Measurements from ENCODE around the gene SLC5A9.
"Not testable (repeated sequence)": the region's sequence is repeated elsewhere in the genome, so short reads cannot be mapped to it uniquely, and the experiment has no call there.

The SLC5A9 gene

DNA sequence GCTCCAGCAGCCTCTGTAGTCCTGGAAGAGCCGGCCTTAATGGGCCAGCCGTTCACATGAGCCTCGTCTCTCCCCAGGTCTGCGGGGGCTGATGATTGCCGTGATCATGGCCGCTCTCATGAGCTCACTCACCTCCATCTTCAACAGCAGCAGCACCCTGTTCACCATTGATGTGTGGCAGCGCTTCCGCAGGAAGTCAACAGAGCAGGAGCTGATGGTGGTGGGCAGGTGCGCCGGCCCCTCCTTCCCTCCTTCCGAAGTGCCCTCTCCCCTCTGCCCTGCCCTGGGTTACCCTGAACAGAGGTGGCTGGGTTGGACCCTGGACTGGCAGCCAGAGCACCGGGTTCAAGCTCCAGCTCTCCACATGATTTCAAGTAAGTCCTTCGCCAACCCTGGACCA is 13.1 kb downstream of the SLC5A9 start:
- FAIRE-seq (no peak), DNase-seq (ENCODE audit: insufficient read length, low spot score) (no peak)

GRCh38 chr1:48236716-48237470 is 14.4 kb downstream of the SLC5A9 start:
- DNase-seq (ENCODE audit: insufficient read length, low spot score), result peak; percentile 13
- FAIRE-seq, result no peak

GRCh38 chr1:48242141-48242736 is 19.7 kb downstream of the SLC5A9 start:
- no peak for FAIRE-seq
- no peak for DNase-seq (ENCODE audit: insufficient read length, low spot score)

DNA sequence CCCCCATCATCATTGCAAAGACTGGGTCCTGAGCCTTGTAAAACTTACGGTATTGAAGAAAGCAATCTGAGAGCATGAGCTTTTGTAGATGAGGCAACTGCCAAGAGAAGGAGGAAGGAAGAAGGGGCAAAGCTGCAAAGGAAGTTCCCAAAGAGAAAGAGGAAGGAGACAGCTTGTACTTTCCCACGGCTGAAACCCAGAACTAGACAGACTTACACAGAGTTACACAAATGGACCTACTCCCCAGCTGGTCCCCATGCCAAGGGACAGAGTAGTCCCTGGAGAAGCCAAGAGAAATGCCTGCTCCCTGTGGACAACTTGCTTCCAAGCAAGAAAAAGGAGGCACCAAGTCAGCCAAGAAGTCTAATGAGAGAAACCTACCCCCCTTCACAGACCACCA is 22.6 kb downstream of the SLC5A9 start:
- DNase-seq (ENCODE audit: insufficient read length, low spot score) (no peak), FAIRE-seq (no peak)

GRCh38 chr1:48246727-48247126 is 24.2 kb downstream of the SLC5A9 start:
- DNase-seq (ENCODE audit: insufficient read length, low spot score) (no peak), FAIRE-seq (no peak)

- DNase-seq (ENCODE audit: insufficient read length, low spot score) (no peak), FAIRE-seq (no peak)
Observed at GRCh38 chr1:48248356-48248755, 25.8 kb downstream of the SLC5A9 start.

DNA sequence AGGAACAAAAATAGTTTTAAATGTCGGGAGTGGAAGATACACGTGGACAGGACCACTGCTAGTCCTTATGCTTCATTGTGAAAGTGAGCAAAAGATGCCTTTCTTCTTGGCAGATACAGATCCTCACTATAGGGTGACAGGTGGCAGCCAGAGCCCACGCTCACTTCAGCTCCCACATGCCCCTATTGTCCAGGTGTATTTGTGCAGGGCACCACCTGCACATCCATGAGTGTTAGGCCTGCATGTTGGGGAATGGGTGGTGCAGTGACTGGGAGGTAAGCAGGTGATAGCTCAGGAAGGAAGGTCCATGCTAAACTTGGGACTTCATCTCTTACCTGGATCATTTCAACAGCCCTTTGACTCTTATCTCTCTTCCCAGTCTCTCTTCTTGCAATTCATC is 27.4 kb downstream of the SLC5A9 start:
- DNase-seq (ENCODE audit: insufficient read length, low spot score) (no peak), FAIRE-seq (no peak)

- FAIRE-seq (no peak), DNase-seq (ENCODE audit: insufficient read length, low spot score) (no peak)
Observed at GRCh38 chr1:48250572-48250971, 28.1 kb downstream of the SLC5A9 start.

GRCh38 chr1:48251323-48251722 is 28.8 kb downstream of the SLC5A9 start:
- no peak for FAIRE-seq
- no peak for DNase-seq (ENCODE audit: insufficient read length, low spot score)

GRCh38 chr1:48251821-48252220 is 29.3 kb downstream of the SLC5A9 start:
- no peak for FAIRE-seq
- DNase-seq (ENCODE audit: insufficient read length, low spot score), result no peak

GRCh38 chr1:48254254-48254653 is 31.7 kb downstream of the SLC5A9 start:
- no peak for DNase-seq (ENCODE audit: insufficient read length, low spot score)
- FAIRE-seq, result no peak

GRCh38 chr1:48258106-48258505 is 35.6 kb downstream of the SLC5A9 start:
- FAIRE-seq (no peak), DNase-seq (ENCODE audit: insufficient read length, low spot score) (no peak)

GRCh38 chr1:48261881-48262400 is 39.4 kb downstream of the SLC5A9 start:
- FAIRE-seq (no peak), DNase-seq (ENCODE audit: insufficient read length, low spot score) (no peak)

- no peak for FAIRE-seq
- DNase-seq (ENCODE audit: insufficient read length, low spot score), result no peak
Observed at GRCh38 chr1:48263041-48263440, 40.5 kb downstream of the SLC5A9 start.

DNA sequence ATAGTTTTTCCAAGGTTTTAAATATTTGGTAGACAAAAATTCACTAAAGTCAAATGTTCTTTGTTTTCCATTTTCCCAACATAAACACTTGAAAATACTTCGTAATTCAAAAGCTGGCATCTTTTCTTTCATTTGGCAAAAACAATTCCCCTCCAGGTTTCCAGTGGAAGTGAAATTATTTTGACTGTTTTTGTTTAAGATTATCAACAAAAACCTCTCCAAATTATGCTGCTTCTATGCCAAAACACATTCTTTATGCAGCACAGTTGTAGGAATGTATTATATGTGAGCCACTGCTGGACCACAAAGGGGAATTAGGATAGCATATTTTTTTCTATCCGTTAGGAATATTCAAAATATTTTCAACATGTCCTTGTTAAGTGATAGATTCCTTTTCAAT is 44.1 kb downstream of the SLC5A9 start:
- no peak for DNase-seq (ENCODE audit: insufficient read length, low spot score)
- no peak for FAIRE-seq

DNA sequence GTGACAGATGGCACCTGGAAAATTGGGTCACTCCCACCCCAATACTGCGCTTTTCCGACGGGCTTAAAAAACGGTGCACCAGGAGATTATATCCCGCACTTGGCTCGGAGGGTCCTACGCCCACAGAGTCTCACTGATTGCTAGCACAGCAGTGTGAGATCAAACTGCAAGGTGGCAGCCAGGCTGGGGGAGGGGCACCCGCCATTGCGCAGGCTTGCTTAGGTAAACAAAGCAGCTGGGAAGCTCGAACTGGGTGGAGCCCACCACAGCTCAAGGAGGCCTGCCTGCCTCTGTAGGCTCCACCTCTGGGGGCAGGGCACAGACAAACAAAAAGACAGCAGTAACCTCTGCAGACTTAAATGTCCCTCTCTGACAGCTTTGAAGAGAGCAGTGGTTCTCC is 54.9 kb downstream of the SLC5A9 start:
- DNase-seq (ENCODE audit: insufficient read length, low spot score); FAIRE-seq: not testable (repeated sequence)

- DNase-seq (ENCODE audit: insufficient read length, low spot score); FAIRE-seq: not testable (repeated sequence)
Observed at GRCh38 chr1:48282329-48282728, 59.8 kb downstream of the SLC5A9 start.

GRCh38 chr1:48284696-48285420 is 62.3 kb downstream of the SLC5A9 start:
- not testable (repeated sequence) for FAIRE-seq; DNase-seq (ENCODE audit: insufficient read length, low spot score)

DNA sequence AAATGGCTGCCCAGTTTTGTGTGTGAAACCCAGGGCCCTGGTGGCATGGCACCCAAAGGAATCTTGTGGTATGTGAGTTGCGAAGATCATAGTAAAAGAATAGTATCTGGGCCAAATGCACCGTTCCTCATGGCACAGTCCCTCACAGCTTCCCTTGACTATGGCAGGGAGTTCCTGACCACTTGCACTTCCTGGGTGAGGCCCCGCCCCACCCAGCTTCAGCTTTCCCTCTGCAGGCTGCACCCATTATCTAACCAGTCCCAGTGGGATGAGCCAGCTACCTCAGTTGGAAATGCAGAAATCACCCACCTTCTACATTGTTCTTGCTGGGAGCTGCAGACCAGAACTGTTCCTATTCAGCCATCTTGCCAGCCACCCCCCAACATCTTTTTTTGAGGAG is 63.0 kb downstream of the SLC5A9 start:
- DNase-seq (ENCODE audit: insufficient read length, low spot score), result no peak
- FAIRE-seq, result no peak

GRCh38 chr1:48291421-48291820 is 68.9 kb downstream of the SLC5A9 start:
- no peak for FAIRE-seq

GRCh38 chr1:48292706-48293105 is 70.2 kb downstream of the SLC5A9 start:
- FAIRE-seq (no peak), DNase-seq (ENCODE audit: insufficient read length, low spot score) (no peak)

More at GRCh38 chr1:48291421-48291820, 68.9 kb downstream of the SLC5A9 start:
- DNase-seq (ENCODE audit: insufficient read length, low spot score), result no peak
